K562 (cell line): ENCODE measurements around the gene SYNE2. TPM values are rescaled to one million over a fixed set of nuclear protein-coding genes. Genes with fewer than 3 reads are reported as not detected.

Experiments used
- ATAC-seq: fragments of 200-7000 bp; cut with Tn5 transposase; 3 replicates; pipeline ENCODE4 v1.9.1; 2020; ENCODE audit warnings: moderate library complexity
- BruUV-seq: library from RNA; stranded (reverse); fragments of 400-500 nt; replicated peaks from 2 replicates; lab custom pipeline; 2021; lab: Mats Ljungman, UMichigan
- CTCF ChIA-PET: fragments of 300-600 bp; formaldehyde crosslinking; extraction: SDS; loops from one replicate; lab custom pipeline; 2021; ENCODE audit warnings: low intra/inter-chr PET ratio; lab: Yijun Ruan, JAX
- POLR2A ChIA-PET: fragments of 300-600, 350-650 bp; sonication (Branson Sonifier 250); formaldehyde crosslinking; extraction: SDS; loops from one replicate; lab custom pipeline; 2021; ENCODE audit warnings: antibody characterized with exemption, inconsistent platforms; lab: Yijun Ruan, JAX
- DNase-seq, 4 experiments: peaks; one replicate each; pipeline versions ENCODE4 v3.0.0 to v3.0.0-alpha.2; 2011 to 2018; ENCODE audit warnings: low spot score in 3 of 4, mixed read lengths in 3 of 4; ENCODE audit errors: extremely low read depth in 1 of 4
- FAIRE-seq: peaks from 2 replicates; lab custom pipeline; 2011; peaks lifted over from hg19 to GRCh38; lab: Jason Lieb, UNC
- H2AFZ ChIP-seq: 2 replicates; pipeline ENCODE4 v1.6.0; 2011; ENCODE audit warnings: low read depth, low read length, control low read depth, inconsistent platforms
- H3K27ac ChIP-seq: fragments of 200-600 bp; 3 replicates; pipeline ENCODE4 v1.8.0; 2011; ENCODE audit warnings: low read depth, mild to moderate bottlenecking, control low read depth, inconsistent platforms, low read length, moderate library complexity, mixed read lengths; ENCODE audit errors: extremely low read depth
- H3K27me3 ChIP-seq, 2 experiments: fragments of 300-600 bp in 1 of 2; 2 replicates in 1 of 2; 3 replicates in 1 of 2; pipeline versions ENCODE4 v1.6.0 to v1.8.0; 2011; ENCODE audit warnings: inconsistent platforms in 2 of 2, low read length in 2 of 2, mild to moderate bottlenecking in 1 of 2, mixed read lengths in 1 of 2, moderate library complexity in 1 of 2; ENCODE audit not compliant: control insufficient read depth in 2 of 2, insufficient read depth in 2 of 2
- H3K36me3 ChIP-seq: fragments of 300-600 bp; 3 replicates; pipeline ENCODE4 v1.8.0; 2011; ENCODE audit warnings: mild to moderate bottlenecking, low read length, inconsistent platforms; ENCODE audit not compliant: control insufficient read depth, insufficient read depth
- H3K4me1 ChIP-seq, 2 experiments: fragments of 200-600 bp in 1 of 2; replicated peaks in 1 of 2; 2 replicates in 1 of 2; 3 replicates in 1 of 2; pipeline versions ENCODE4 v1.5.1 to v1.8.0; 2011; ENCODE audit warnings: inconsistent platforms in 2 of 2, low read length in 2 of 2, mild to moderate bottlenecking in 1 of 2, mixed read lengths in 1 of 2, moderate library complexity in 1 of 2; ENCODE audit not compliant: control insufficient read depth in 2 of 2, insufficient read depth in 2 of 2
- H3K4me2 ChIP-seq: 2 replicates; pipeline ENCODE4 v1.6.1; 2011; ENCODE audit warnings: low read length, control low read depth, inconsistent platforms, mixed read lengths; ENCODE audit not compliant: insufficient read depth
- H3K4me3 ChIP-seq: fragments of 200-600 bp; sonication (generic), shearing (Covaris generic); 2 replicates; pipeline ENCODE4 v1.5.1; 2016; ENCODE audit warnings: control low read depth, inconsistent platforms
- H3K79me2 ChIP-seq: fragments of 200-600 bp; 3 replicates; pipeline ENCODE4 v1.8.0; 2011; ENCODE audit warnings: low read length, inconsistent platforms; ENCODE audit not compliant: control insufficient read depth, insufficient read depth
- H3K9ac ChIP-seq, 2 experiments: 2 replicates each; pipeline versions ENCODE4 v1.6.0 to v1.6.1; 2011; ENCODE audit warnings: low read depth in 2 of 2, low read length in 2 of 2, control low read depth in 1 of 2, inconsistent platforms in 1 of 2, mild to moderate bottlenecking in 1 of 2, mixed read lengths in 1 of 2; ENCODE audit not compliant: insufficient read depth in 1 of 2
- H3K9me1 ChIP-seq: one replicate; pipeline ENCODE4 v1.6.0; 2011; ENCODE audit warnings: inconsistent platforms, mild to moderate bottlenecking, low read length, moderate library complexity; ENCODE audit not compliant: control insufficient read depth, insufficient read depth
- H3K9me3 ChIP-seq: replicated peaks from 2 replicates; pipeline ENCODE4 v1.5.1; 2011; ENCODE audit warnings: low read depth, low read length, inconsistent platforms; ENCODE audit not compliant: control insufficient read depth, insufficient read depth
- H4K20me1 ChIP-seq: replicated peaks from 2 replicates; pipeline ENCODE4 v1.6.1; 2011; ENCODE audit warnings: low read length, inconsistent platforms, mixed read lengths; ENCODE audit not compliant: control insufficient read depth, insufficient read depth
- CSDE1 ChIP-seq, 2 experiments: fragments of 450-650 bp; IDR thresholded peaks; 2 replicates each; pipeline ENCODE4 v1.6.1; 2016; ENCODE audit warnings: mild to moderate bottlenecking in 1 of 2
- DPF2 ChIP-seq: fragments of 450-650 bp; IDR thresholded peaks from 2 replicates; pipeline ENCODE4 v1.6.1; 2016
- HDAC6 ChIP-seq: IDR thresholded peaks from 2 replicates; pipeline ENCODE4 v1.6.1; 2012; ENCODE audit warnings: low read depth, mild to moderate bottlenecking, control low read depth, inconsistent platforms, low read length, moderate library complexity
- IRF2 ChIP-seq: sonication (generic); formaldehyde crosslinking; IDR thresholded peaks from 2 replicates; pipeline ENCODE4 v1.8.1; 2022; ENCODE audit warnings: mild to moderate bottlenecking, missing genetic modification reagents
- NFE2 ChIP-seq: IDR thresholded peaks from 2 replicates; pipeline ENCODE4 v1.6.1; 2014; ENCODE audit warnings: antibody characterized with exemption, low read depth
- PHF20 ChIP-seq: fragments of 450-650 bp; IDR thresholded peaks from 2 replicates; pipeline ENCODE4 v1.6.1; 2018; ENCODE audit not compliant: partially characterized antibody
- RAD51 ChIP-seq: fragments of 450-650 bp; IDR thresholded peaks from 2 replicates; pipeline ENCODE4 v1.7.1; 2016; ENCODE audit warnings: low read depth, mild to moderate bottlenecking, borderline replicate concordance
- RBM17 ChIP-seq: fragments of 200-400 bp; formaldehyde crosslinking; IDR thresholded peaks from 2 replicates; pipeline ENCODE4 v1.6.1; 2017; ENCODE audit warnings: low read depth, mild to moderate bottlenecking, low read length, borderline replicate concordance
- SMAD1 ChIP-seq: fragments of 150-350 bp; IDR thresholded peaks from 2 replicates; pipeline ENCODE4 v1.6.1; 2014; ENCODE audit warnings: low read length, low read depth; ENCODE audit not compliant: partially characterized antibody
- WGBS: fragments of 100-300 bp; shearing (Covaris generic); methylation state at CpG from one replicate; pipeline ENCODE4 v1.1.6; 2016; ENCODE audit warnings: low coverage, mixed read lengths; ENCODE audit not compliant: insufficient coverage; ENCODE audit errors: missing lambda C conversion rate; 5-methylcytosine and 5-hydroxymethylcytosine counted together
- in situ Hi-C: fragments of 300-500 bp; cut with MboI; formaldehyde crosslinking; loops from 4 replicates; pipeline ENCODE4 v1.15.0; 2018; ENCODE audit warnings: inconsistent platforms, mixed read lengths
- intact Hi-C: fragments of 100-400 bp; cut with micrococcal nuclease; formaldehyde crosslinking; loops from 2 replicates; pipeline ENCODE4 v1.14.2; 2022
- polyA plus RNA-seq, 8 experiments: library from polyadenylated mRNA; depleted of rRNA in 4 of 8; stranded (reverse) in 5 of 8; unstranded in 3 of 8; fragments of >200 nt; fragmentation: Nextera tagmentation in 2 of 8; fragmentation: Illumina TruSeq in 1 of 8; extraction: Ambion mirVana in 2 of 8; extraction: Trizol in 1 of 8; gene quantifications; 2 replicates each; pipeline versions ENCODE4 v1.2.1 to v1.2.3, GENCODE V29; 2011 to 2014; ENCODE audit warnings: inconsistent platforms in 1 of 8, missing spikeins in 1 of 8
- total RNA-seq, 7 experiments: library from RNA; depleted of rRNA in 6 of 7; stranded (reverse); fragments of >200 nt in 6 of 7; fragmentation: Illumina TruSeq in 2 of 7; extraction: Trizol in 2 of 7; gene quantifications; 2 replicates each; pipeline versions ENCODE4 v1.2.1 to v1.2.3, GENCODE V29; 2011 to 2021; ENCODE audit warnings: low replicate concordance in 1 of 7
- TF ChIP-seq, protein P1 (sequence below): fragments of 450-650 bp; IDR thresholded peaks from 2 replicates; pipeline ENCODE4 v1.6.1; 2016; ENCODE audit warnings: borderline replicate concordance
- TF ChIP-seq, protein P2 (sequence below), 2 experiments: fragments of 450-650 bp; IDR thresholded peaks; 2 replicates each; pipeline ENCODE4 v1.6.1; 2016; ENCODE audit warnings: mild to moderate bottlenecking in 2 of 2, borderline replicate concordance in 1 of 2, low read depth in 1 of 2, moderate library complexity in 1 of 2
- TF ChIP-seq, protein P3 (sequence below): sonication (generic); formaldehyde crosslinking; IDR thresholded peaks from 2 replicates; pipeline ENCODE4 v1.8.0; 2022; ENCODE audit warnings: mild to moderate bottlenecking, missing genetic modification reagents

SYNE2 gene
- total and polyA plus RNA-seq, 9 of the 15 experiments (the other 6 are each of a cell fraction or from before 2014, with no cell fraction given): 0.06 to 0.53 (median 0.11) TPM

DNA sequence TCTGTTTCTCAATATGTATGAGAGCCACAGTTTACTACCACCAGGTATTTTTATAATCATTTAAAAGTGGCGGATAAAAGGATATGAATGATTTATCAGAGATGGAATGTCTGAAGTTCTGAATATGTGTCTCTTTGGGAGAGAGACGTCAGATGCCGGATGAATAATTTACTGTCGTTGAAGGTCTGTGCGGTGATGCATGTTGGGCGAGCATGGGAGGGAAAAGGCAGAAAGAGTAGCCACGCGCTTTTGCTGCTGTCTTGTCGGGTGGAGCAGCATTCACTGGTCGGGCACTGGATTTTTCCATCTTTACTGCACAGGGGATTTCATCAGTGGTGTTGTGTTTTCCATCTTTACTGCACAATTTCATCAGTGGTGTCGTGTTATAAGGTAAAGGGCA, 65.6 kb downstream of the SYNE2 start:
- intact Hi-C loops (no loop called here), in situ Hi-C loops (no loop called here)
- no peak for DNase-seq
- Histone ChIP-seq H3K27me3 (peaks cover 0 to 7% of the 10 kb centered on the region in 2 experiments; a peak in 3 of 5 replicates), H2AFZ (no peak overlapping the region), H4K20me1 (no peaks in the 10 kb centered on the region), H3K4me1 (no peaks in the 10 kb centered on the region), H3K9me3 (no peaks in the 10 kb centered on the region), H3K4me2 (no peak overlapping the region), H3K27ac (no peak overlapping the region), H3K4me3 (no peak overlapping the region), H3K79me2 (no peaks in the 10 kb centered on the region), H3K36me3 (no peaks in the 10 kb centered on the region), H3K9ac (no peak overlapping the region), H3K9me1 (no peaks in the 10 kb centered on the region)
- under 1% methylated on average over 11 of the region's 11 CpGs for WGBS
- no TSS peak for BruUV-seq
- ChIA-PET CTCF (no interaction called here), POLR2A (no interaction called here)
- no peak for ATAC-seq
- no peak for FAIRE-seq
- TF ChIP-seq RAD51 (no peak), CSDE1 (IDR thresholded peaks at IDR 0.05) (no peak), RBM17 (no peak), PHF20 (no peak), DPF2 (no peak), NFE2 (no peak), IRF2 (CRISPR knock-in tag) (no peak), HDAC6 (no peak), SMAD1 (no peak)
- TF ChIP-seq, protein P1, sequence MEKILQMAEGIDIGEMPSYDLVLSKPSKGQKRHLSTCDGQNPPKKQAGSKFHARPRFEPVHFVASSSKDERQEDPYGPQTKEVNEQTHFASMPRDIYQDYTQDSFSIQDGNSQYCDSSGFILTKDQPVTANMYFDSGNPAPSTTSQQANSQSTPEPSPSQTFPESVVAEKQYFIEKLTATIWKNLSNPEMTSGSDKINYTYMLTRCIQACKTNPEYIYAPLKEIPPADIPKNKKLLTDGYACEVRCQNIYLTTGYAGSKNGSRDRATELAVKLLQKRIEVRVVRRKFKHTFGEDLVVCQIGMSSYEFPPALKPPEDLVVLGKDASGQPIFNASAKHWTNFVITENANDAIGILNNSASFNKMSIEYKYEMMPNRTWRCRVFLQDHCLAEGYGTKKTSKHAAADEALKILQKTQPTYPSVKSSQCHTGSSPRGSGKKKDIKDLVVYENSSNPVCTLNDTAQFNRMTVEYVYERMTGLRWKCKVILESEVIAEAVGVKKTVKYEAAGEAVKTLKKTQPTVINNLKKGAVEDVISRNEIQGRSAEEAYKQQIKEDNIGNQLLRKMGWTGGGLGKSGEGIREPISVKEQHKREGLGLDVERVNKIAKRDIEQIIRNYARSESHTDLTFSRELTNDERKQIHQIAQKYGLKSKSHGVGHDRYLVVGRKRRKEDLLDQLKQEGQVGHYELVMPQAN: no peak
- TF ChIP-seq, protein P2, sequence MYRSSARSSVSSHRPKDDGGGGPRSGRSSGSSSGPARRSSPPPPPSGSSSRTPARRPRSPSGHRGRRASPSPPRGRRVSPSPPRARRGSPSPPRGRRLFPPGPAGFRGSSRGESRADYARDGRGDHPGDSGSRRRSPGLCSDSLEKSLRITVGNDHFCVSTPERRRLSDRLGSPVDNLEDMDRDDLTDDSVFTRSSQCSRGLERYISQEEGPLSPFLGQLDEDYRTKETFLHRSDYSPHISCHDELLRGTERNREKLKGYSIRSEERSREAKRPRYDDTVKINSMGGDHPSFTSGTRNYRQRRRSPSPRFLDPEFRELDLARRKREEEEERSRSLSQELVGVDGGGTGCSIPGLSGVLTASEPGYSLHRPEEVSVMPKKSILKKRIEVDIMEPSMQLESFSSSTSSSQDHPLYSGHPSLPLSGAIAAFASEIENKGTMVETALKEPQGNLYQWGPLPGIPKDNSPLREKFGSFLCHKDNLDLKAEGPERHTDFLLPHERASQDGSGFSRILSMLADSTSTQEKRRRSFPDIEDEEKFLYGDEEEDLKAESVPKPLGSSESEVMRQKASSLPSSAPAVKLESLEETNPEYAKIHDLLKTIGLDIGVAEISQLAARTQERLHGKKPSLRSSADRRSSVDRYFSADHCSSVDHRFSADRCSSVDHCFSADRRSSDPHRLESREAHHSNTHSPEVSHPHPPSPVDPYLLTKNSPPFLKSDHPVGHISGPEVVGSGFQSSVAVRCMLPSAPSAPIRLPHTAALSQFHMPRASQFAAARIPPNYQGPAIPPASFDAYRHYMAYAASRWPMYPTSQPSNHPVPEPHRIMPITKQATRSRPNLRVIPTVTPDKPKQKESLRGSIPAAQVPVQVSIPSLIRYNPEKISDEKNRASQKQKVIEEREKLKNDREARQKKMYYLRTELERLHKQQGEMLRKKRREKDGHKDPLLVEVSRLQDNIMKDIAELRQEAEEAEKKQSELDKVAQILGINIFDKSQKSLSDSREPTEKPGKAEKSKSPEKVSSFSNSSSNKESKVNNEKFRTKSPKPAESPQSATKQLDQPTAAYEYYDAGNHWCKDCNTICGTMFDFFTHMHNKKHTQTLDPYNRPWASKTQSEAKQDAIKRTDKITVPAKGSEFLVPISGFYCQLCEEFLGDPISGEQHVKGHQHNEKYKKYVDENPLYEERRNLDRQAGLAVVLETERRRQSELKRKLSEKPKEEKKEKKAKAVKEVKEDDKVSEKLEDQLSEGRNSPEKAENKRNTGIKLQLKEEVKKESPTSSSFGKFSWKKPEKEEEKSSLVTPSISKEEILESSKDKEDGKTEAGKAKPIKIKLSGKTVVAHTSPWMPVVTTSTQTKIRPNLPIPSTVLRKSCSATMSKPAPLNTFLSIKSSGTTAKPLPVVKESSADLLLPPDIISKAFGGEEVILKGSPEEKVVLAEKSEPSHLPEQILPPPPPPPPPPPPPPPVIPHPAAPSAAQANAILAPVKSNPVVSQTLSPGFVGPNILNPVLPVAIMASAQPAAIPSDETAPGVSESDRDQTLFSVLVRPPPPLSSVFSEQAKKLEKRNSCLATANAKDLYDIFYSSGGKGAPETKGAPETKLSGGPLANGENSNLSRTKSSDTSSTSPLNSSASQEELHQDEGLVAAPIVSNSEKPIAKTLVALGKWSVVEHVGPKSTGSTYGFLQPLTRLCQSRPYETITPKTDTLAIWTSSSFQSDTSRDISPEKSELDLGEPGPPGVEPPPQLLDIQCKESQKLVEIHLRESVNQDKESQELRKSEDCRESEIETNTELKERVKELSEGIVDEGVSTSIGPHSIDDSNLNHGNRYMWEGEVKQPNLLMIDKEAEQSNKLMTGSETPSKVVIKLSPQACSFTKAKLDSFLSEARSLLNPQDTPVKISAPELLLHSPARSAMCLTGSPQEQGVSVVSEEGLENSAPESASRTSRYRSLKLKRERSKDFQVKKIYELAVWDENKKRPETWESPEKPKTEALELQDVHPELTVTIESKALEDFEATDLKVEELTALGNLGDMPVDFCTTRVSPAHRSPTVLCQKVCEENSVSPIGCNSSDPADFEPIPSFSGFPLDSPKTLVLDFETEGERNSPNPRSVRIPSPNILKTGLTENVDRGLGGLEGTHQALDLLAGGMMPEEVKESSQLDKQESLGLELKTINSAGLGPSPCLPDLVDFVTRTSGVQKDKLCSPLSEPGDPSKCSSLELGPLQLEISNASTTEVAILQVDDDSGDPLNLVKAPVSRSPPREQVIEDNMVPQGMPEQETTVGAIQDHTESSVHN (IDR thresholded peaks at IDR 0.05; ENCODE audit: borderline replicate concordance in 1 of 2, low read depth in 1 of 2): no peak
- TF ChIP-seq, protein P3, sequence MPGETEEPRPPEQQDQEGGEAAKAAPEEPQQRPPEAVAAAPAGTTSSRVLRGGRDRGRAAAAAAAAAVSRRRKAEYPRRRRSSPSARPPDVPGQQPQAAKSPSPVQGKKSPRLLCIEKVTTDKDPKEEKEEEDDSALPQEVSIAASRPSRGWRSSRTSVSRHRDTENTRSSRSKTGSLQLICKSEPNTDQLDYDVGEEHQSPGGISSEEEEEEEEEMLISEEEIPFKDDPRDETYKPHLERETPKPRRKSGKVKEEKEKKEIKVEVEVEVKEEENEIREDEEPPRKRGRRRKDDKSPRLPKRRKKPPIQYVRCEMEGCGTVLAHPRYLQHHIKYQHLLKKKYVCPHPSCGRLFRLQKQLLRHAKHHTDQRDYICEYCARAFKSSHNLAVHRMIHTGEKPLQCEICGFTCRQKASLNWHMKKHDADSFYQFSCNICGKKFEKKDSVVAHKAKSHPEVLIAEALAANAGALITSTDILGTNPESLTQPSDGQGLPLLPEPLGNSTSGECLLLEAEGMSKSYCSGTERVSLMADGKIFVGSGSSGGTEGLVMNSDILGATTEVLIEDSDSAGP (CRISPR knock-in tag): no peak
